Measurements from ENCODE around the gene NGEF.
"Not testable (repeated sequence)": the region's sequence is repeated elsewhere in the genome, so short reads cannot be mapped to it uniquely, and the experiment has no call there.

The NGEF gene

DNA sequence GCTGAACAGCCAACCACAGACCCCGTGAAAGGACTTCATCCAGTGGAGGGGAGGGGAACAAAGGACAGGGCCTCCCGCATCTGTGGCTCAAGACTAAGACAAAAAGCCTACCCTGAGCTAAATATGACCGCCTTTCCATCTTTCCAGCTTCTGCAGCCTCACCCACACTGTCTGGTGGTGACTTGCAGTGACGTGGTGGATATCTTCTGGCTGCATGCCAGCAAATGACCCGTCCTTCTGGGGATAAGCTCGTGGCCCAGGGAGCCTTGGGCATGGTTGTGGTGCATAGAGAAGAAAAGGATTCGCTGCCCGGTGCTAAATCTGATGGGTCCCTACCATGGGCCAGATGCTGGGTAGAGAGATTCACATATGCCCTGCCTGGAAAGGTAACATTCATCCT, 8.7 kb upstream of the NGEF start:
- no peak for DNase-seq (ENCODE audit: low read depth)

DNA sequence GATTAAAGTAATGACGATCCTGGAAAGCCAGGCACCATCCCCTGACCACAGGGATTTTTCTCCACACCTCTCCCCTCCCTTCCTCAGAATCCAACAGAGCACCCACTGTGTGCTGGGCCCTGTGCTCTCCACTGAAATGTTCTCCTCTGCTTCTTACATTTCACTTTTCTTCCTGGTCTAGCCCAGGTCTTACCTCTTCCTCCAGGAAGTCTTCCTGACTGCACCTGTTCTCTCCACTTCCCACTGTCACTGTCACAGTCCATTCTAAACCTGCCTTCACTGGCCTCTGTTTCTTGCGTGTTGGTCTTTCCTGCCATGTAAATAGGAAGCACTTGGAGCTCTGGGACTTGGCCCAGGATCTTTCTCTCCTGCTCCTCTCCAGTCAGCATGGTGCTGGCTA, 7.4 kb upstream of the NGEF start:
- no peak for DNase-seq (ENCODE audit: low read depth)

DNA sequence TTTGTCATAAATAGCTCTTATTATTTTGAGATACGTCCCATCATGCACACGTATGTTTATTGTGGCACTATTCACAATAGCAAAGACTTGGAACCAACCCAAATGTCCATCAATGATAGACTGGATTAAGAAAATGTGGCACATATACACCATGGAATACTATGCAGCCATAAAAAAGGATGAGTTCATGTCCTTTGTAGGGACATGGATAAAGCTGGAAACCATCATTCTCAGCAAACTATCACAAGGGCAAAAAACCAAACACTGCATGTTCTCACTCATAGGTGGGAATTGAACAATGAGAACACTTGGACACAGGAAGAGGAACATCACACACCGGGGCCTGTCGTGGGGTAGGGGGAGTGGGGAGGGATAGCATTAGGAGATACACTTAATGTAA, 6.6 kb upstream of the NGEF start:
- DNase-seq (ENCODE audit: low read depth) = not testable (repeated sequence)

DNA sequence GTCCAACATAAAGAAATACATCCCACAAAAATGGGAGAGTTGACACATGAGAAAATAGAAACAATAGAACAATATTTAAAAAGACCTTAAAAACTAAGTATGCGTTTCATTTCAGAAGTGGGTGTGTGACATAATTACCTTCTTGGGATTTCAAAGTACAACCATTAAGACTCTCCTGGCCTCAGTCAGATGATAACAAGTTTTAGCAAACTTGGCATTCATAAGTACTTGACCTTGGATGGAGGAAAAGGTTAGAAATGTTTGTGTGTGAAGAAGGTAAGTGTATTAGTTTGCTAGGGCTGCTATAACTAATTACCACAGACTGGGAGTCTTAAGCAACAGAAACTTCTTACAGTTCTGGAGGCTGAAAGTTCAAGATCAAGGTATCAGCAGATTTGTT, 4.9 kb upstream of the NGEF start:
- DNase-seq (ENCODE audit: low read depth) = no peak

DNA sequence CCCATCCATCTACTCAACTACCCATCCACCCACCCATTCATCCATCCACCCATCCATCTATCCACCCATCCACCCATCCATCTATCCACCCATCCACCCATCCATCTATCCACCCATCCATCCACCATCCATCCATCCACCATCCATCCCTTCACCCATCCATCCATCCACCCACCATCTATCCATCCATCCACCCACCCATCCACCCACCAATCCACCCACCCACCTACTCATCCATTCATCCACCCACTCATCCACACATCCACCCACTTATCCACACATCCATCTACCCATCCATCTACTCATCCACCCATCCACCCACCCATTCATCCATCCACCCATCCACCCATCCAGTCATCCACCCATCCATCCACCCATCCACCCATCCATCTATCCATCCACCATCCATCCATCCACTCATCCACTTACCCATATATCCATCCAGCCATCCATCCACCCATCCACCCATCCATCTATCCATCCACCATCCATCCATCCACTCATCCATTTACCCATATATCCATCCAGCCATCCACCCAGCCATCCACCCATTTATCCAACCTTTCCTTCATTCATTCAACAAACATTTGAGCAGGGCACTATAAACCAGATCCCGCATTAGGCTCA, 2.1 kb upstream of the NGEF start:
- no peak for DNase-seq (ENCODE audit: low read depth)

DNA sequence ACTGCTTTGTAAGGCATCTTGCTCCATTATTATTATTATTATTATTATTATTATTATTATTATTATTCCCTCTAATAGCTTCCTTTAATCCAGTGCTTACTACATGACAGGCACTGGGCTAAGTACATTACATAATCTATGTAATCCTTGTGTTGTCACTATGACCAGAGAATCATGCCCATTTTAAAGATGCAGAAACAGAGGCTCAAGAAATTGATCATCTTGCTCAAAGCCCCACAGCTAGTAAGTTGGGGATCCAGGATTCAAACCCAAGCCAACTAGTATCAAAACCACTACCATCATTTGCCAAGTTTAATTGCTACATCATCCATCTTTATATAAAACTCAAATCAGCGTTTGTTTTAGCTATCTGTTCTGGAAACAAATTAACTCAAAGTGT, 594 bp upstream of the NGEF start:
- DNase-seq (ENCODE audit: low read depth) = no peak

DNA sequence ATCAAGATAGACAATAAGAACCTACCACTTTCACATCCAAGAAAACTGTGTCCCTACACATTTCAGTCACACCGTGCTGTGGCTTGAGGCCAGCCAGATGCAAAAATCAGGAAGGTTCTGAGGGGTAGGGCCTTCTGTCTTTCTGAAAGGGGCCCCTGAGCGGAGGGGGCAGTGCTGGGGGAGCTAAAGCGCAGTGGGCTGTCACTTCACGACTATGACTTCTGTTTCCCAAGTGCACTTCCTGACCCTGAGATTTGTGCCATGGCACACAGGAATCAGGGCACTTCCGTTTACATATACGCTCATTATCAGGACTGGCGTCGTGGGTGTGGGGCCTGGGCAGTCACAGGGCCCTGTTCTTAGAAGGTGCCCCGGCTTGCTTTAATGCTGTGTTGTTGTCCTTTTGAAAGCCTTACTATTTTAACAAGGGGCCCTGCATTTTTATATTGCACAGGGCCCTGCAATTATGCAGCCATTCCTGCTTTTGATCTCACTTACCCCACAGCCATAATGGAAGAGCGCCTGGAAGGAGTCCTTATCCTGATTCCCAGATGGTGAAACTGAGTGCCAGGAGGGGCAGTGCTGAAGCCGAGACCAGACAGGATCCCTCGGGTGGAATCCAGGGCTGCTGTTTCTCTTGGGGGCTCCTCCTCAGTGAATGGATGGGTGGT, 620 bp downstream of the NGEF start:
- DNase-seq (ENCODE audit: low read depth) = no peak

DNA sequence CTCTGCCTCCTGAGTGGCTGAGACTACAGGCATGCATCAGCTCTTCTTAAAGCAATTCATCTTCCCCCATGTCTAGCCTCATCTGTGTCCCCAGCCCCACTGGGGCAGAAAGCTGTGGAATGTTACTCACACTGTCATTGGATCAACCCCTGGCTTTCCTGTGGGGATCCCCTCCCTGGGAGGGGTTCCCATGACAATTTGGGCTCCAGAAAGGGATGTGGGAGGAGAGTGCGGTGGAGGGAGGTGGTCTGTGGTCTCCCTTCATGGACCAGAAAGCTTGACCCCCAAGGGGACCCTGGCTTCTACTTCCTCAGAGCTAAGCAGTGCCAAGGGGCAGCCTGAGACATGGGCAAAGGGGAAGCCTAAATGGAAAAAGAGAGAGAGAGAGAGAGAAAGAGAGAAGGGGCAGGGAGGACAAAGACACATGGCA, 1.3 kb downstream of the NGEF start:
- no peak for DNase-seq (ENCODE audit: low read depth)

DNA sequence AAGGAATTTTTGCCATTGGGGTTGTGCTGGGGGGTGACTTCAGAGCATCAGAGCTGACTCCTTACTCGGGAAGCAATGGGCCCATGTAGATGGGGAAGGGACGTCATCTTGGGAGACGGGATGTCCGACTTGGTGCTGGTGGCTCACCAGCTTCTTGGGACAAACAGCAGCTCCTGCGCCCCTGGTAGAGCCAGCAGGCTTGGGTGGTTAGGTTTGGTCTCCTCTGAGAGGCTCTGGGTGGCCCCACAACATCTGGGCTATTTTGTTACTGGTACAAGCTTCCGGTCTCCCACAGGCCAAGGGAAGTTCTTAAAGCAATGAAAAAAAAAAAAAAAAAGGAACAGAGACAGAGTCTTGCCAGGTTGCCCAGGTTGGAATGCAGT, 1.8 kb downstream of the NGEF start:
- DNase-seq (ENCODE audit: low read depth) = no peak

DNA sequence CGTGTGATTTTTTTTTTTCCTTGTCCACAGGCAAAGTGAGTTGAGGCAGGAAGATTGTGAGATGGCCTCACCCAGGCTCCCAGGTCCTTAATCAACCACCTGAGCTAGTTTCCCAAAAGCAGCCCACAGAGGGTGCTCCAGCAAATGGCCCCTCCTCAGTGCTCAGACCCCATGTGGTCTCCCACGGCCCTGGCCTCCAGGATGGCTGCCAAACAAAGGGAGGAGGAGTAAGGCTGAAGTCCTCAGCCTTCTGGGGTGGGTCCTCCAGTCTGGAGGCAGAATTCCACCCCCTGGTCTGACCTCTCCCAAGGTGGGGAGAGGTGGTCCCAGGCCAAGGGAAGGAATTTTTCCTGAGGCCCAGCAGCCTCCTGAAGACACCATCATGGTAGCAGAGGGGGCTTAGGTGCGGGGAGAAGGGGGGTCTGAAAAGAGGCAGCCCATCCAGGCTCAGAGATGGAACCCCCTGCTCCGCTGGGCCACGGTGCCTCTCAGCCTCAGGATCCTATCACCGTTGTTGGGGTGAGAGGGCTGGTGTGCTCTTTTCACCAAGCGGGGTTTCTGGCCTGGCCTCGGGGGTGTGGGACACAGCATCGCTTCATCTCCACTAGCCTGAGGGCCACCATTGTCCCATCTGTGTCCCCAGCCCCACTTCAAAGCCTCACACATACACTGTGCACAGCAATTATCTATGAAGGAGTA, 2.3 kb downstream of the NGEF start:
- no peak for DNase-seq (ENCODE audit: low read depth)

DNA sequence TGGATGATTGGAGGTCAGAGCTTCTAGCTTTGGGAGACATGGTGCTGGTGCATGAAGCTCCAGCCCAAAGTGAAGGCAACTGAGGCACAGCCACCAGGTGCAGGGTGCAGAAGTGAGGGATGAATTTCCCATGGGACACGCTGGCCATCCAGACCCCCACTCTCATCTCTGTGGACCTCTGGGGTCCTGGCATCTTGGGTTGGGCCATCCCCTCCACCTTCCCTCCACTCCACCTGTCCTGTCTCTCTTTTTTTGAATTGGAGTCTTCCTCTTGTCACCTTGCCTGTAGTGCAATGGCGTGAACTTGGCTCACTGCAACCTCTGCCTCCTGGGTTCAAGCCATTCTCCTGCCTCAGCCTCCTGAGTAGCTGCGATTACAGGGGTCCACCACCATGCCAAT, 3.4 kb downstream of the NGEF start:
- no peak for DNase-seq (ENCODE audit: low read depth)

DNA sequence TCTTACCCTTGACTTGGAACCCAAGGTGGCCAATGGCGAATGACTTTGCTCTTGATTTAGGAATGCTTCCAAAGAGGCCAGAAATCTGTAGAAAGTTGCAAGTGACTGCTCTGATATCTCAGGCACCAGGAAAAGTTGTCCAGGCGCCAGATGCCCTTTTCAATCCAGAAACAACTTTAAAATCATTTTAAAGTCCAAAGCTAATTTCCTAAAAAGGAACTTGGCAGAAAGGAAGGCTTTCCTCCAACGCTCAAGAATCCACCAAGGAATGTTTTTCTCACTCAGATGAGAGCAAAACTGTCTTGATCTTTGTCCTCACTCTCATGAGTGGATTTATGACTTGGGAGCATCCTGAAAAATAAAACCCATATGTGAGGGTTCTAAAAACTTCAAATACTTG, 5.3 kb downstream of the NGEF start:
- DNase-seq (ENCODE audit: low read depth) = no peak

DNA sequence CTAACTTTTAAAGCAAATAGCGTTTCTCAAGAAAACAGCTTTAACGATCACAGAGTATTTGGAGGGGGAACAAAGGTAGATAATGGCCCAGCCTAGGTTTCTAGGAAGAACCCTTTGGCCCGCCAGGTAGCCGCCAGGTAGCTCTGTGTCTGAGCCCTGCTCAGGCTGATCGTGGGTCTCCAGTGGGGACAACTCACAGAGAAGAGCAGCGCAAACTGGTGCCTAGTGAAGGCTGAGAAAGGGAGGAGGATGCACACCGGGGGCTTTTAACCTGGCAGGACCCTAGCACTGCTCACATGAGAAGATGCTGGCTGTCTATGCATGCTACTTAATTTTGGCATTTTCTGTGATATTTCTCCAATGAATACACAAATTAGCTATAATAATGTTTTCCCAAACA, 5.8 kb downstream of the NGEF start:
- no peak for DNase-seq (ENCODE audit: low read depth)

DNA sequence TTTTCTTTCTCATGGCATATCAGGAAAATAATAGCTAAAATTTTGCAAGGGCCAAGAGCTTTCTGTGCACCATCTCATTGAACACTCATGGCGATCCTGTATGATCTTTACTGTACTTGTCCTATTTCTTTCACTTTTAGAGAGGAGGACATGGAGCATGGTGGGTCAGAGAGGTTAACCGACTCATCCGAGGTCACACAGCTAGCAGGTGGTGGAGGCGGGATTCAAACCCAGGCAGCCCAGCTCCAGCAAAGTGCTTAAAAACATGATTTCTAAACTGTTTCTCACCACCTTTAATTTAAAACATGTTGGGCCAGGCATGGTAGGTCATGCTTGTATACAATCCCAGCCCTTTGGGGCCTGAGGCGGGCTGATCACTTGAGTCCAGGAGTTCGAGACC, 6.4 kb downstream of the NGEF start:
- DNase-seq (ENCODE audit: low read depth) = no peak

DNA sequence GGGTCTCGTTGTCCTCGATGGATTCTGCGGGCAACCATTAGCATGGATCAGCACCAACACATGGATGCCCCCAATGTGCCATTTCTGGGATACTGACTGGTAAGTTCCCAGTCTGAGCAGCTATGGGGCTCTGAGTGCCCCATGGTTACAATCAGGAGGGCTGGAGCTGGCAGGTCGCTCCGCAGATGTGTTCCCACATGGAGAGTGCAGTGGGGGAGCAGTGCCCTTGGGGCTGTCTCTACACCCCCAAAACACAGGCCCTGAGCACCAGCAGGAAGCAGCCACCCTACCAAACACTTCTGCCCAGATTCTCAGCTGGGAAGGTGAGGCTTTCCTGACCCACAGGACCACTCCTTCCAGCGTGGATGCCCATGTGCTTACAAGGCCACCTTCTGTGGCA, 8.0 kb downstream of the NGEF start:
- DNase-seq (ENCODE audit: low read depth) = no peak

DNA sequence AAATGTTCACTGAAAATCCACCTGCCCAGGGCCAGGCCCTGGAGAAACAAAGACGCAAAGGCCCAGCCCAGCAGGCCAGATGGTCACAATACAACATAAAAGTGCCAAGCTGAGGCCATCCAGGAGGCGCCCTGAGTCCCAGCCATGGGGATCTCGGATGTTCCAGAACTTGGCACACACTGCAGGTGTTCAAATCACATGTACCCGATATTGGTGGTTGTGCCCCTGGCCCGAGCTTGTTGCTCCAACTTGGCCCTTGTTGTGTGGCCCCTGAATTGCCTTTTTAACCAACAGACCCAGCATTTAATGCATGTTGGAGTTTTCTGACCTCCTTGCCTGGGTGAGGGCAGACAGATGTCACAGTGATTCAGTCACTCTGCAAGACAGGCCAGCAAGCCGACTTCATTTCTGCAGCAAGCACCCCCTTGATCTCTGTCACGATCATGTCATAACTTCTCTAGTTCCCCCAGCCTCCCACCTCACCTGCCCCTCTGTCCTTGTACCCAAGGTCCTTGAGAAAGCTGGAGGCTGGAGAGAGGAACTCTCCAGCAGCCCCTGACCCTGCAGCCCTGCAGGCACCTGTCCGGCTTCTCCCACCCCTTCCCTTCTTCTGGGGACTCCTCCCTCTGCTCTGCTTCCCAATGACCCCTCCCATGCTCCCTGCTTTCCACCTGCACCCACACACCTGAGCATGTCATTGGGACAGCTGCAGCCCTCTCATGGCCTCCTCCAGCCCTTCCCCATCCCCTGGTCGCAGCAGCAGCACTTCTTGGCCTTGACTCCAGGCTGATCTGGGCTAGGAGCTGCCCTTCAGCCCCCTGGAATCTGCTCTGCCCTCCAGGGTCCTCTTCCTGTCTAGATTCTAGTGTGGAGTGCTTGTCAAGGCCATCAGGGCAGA, 9.1 kb downstream of the NGEF start:
- no peak for DNase-seq (ENCODE audit: low read depth)

DNA sequence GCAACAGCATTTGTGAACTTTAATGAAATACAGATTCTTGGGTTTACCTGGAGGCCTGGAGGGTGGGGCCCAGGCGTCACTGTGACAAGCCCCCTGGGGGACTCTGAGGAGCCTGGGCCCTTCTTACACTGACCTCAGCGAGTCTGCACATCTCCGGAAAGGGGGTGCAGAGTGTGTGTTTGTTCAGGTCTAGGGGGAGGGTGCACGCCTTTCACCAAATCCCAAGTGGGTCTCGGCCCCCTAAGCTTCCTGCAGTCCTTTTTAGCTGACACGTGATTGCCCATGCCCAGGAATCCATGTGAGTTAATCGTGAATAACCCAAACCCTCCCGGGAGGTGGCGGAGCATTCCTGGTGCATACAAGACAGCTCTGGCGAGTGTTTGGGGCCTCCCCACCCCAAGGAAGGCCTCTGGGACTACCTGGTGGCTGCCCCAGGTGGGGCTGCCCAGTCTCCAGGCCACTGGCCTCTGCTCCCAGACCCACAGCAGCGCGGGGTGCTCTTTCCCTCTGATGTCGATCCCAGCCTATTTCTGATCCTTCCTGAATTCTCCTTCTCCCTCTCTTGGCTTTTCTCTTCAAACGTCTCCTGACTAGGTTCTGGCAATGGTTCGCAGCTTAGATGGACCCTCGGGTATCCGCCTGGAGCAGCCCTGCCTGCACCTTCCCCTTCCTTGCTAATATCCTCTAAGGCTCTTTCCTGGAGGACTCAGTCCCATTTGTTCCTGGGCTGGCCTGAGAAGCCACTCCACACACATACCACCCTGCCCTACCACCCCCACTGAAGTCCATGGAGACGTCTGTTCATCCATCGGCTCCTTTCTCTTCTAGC, 10.0 kb downstream of the NGEF start:
- no peak for DNase-seq (ENCODE audit: low read depth)

DNA sequence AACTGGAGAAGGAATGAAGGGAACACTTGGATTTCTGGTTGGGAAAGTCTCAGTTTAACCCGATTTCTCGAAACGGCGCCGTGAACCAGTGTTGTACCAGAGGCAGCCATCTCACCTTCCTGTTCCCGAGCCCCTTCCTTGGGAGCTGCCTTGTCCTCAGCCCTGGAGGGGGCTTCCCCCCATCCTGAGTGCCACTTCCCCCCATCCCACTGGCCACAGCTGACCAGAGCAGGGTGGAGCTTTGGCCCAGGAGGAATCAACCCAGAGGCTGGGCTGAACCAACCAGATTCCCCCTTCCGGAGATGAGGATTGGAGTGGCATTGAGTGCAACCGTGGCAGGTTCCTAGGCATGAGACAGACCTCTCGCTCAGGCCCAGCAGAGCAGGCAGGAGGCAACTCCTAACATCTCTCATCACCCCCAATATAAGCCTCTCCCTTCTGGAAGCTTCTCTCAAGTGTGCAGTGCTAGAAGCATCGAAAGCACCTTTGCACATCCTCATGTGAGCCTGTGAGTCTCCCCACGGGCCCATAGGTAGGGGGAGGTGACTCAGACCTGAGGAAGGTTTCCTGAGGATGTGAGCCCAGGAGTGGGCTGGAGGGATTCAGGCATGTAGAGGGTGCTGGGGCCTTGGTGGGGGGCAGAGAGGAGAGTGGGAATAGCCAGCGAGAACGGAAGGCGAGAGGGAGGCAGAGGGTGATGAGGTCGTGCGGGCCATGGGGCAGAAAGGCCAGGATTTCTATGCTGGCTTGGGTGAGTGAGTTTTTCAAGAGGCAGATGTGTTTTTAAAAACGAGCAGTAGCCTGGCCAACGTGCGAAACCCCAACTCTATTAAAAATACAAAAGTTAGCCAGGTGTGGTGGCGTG, 11.9 kb downstream of the NGEF start:
- DNase-seq (ENCODE audit: low read depth) = no peak

DNA sequence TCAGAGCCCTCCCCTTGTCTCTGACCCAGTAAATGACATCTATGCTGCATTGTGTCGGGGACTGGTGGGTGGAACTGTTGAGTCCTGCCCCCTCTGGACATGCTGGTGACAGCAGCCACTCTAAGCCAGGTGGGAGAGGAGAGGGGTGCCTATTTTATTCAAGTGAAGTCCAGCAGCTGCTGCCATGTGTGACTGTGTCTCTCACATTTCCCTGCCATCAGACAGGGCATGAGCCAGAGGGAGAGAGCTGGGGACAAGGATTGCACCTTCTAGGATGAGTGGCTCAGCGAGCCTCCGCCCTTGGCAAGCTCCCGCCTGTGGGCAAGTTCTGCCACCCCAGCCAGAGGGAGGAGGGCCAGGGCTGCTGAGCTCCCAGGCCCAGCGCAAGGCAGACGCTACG, 13.7 kb downstream of the NGEF start:
- DNase-seq (ENCODE audit: low read depth) = no peak

DNA sequence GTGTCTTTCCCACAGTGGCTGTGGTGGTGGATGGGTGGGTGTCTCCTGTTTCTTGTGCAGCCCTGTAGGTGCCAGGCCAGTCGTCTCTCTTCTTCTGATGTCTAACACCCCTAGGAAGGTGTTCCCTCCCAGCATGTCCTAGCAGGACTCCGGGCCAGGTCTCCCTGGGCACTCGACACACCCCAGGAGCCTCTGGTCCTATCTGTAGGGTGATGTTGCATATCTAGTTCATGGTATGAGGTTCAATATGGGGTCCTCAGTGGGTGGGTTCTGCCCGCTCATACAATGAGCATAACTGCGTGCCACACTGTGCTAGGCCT, 14.4 kb downstream of the NGEF start:
- DNase-seq (ENCODE audit: low read depth) = no peak
